Activated CD8-positive, alpha-beta memory T cell treated with anti-CD3 and anti-CD28 coated beads for 24 hours (primary cell): ENCODE results near the gene CYYR1.
"Not testable (repeated sequence)": the region's sequence is repeated elsewhere in the genome, so short reads cannot be mapped to it uniquely, and the experiment has no call there.

Experiments
- DNase-seq: peaks from one replicate; pipeline ENCODE4 v3.0.0-alpha.2; 2020

Gene CYYR1

GRCh38 chr21:26473471-26473870, 99.6 kb downstream of the CYYR1 start:
- DNase-seq: no peak

DNA sequence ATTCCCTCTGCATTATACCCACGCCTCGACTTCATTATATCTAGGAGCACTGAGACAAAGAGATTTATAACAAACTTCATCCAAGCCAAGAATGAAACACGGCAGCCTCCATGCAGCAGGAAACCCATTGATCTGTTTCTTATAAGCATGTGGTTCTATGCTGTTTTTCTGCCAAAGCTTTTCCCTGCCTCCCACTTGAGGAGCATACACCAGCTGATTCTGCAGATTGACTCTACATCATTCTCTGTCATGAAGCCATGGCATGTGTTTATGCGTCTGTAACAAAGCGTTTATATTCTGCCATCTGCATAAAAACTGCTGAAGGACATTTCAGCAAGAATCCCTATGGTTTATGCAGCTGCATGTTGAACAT, 102.0 kb downstream of the CYYR1 start:
- no peak for DNase-seq

GRCh38 chr21:26470351-26471098, 102.6 kb downstream of the CYYR1 start:
- no peak for DNase-seq

DNA sequence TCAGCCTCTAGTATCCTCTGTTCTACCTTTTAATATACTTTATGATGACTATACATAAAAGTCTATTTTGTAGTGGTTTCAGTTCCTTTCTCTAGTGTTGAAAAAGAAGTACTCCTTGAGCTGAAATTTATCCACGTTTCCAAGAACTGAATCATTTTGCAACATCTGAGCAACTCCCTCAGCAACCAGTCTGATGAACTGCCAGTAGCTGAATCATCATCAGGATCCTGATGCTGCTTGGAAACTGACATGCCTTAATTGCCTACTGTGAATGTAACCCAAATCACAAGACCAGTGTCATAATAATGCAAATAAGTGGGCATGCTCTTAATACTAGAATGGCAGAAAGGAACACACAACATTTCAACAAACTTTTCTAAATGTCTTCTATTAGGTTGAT, 103.3 kb downstream of the CYYR1 start:
- no peak for DNase-seq

- no peak for DNase-seq
Measured at GRCh38 chr21:26465916-26466315, 107.2 kb downstream of the CYYR1 start.

DNA sequence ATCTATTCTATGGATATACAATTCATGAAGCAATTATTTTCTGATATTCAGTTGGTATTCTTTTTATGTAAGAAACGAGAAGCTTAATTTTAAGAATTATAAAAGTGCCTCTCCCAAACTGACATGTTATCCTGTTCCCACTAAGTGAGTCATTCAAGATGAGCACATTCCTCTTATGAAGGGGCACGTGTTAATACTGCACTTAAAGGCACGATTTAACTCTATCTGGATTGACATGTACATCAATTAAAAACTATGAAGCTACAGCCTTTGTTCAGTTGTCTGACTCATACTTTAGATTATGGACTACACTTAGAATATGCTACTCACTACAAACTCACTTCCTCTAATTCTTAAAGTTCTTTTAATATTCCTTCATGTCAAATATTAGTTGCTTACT, 111.6 kb downstream of the CYYR1 start:
- no peak for DNase-seq

- DNase-seq: no peak
Measured at GRCh38 chr21:26460621-26461020, 112.5 kb downstream of the CYYR1 start.

- not testable (repeated sequence) for DNase-seq
Measured at GRCh38 chr21:26458854-26459253, 114.2 kb downstream of the CYYR1 start.

DNA sequence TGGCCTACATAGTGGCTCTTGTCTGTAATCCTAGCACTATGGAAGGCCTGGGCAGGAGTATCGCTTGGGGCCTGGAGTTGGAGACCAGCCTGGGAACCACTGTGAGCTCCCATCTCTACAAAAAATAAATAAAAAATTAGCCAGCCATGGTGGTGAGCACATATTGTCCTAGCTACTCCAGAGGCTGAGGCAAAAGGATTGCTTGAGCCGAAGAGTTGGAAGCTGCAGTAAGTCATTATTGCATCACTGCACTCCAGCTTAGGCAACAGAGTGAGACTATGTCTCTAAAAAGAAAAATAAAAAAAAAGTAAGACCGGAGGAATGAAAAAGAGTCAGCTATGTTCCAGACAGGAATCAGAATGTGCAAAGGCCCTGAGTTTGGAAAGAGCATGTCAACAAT, 115.3 kb downstream of the CYYR1 start:
- DNase-seq: no peak

DNA sequence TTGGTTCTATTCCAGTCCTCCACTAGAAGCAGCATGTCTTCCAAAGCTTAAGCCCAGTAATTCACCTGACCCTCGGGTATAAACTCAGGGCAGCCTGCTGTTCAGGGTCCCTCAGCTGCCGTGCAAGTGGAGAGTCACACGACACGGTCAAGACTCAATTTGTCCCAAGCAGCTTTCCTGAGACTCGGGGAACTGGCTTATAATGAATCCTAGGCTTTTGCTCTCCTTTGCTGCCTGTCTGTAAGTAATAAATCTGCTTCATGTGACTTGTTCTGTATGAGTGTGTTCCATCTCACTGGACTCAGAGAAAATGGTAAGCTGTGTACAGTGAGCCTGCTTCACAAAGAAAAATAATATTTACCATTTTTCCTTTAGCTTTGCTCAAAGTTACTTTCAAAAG, 119.8 kb downstream of the CYYR1 start:
- DNase-seq: no peak

GRCh38 chr21:26451081-26451740, 121.9 kb downstream of the CYYR1 start:
- DNase-seq: no peak

DNA sequence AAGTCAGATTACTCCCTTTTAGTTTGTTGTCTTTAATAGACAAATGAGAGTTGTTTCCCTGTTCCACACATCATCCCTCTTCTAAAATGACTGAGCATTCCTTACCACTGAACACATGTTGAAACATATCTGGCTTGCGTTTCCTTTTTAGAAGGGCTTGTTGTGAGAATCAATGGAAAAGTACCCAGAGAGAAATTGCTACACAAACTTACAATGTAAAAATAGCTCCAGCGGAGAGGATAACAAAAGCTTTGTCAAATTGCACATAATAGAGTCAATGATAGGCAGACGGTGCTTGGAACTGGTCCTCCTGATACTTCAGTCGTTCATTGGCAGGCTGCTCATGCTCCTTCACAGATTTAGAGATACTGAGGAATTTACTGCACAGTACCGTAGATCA, 123.9 kb downstream of the CYYR1 start:
- no peak for DNase-seq

- no peak for DNase-seq
Measured at GRCh38 chr21:26448751-26449150, 124.3 kb downstream of the CYYR1 start.

DNA sequence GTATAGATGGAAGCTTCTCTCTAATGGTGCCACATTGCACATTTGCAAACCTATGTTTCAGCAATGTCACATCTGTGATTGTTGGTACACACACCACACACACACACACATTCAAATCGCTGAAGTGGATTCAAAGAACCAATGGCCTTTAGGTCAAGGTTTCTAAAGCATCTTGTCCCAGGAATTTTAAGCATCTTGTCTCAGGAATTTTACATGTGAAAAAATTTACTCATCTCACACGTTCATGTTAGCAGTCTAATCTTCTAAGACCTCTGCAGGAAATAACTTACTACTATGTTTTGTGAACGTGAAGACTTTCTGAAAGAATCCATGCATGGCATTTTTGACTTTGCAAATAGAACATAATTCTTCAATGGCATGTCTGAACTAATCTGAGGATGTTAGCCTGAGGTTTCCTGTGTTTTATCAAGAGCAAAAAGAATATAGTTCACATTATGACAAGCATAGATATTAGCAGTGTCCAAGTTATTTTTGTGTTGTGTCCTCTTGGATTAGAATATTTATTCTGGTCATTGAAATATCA, 125.1 kb downstream of the CYYR1 start:
- DNase-seq: no peak

DNA sequence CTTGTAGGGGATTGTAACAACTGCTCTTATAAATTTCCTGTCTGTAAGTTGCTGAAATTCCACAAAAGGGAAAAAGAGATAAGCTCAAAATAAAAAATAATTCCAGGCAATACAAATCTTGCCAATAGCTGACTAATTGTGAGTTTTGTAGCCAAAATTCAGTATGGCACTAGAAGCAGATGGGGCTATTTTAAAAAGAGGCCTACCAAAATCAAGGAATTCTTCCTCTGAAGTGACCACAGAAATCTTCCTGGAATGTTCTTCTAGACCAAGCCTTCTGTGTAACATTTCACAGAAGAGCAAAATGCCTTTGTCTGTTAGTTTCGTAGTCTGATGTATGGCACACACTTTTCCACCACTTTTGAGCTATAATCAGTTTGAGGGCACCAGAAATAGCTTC, 127.6 kb downstream of the CYYR1 start:
- no peak for DNase-seq

DNA sequence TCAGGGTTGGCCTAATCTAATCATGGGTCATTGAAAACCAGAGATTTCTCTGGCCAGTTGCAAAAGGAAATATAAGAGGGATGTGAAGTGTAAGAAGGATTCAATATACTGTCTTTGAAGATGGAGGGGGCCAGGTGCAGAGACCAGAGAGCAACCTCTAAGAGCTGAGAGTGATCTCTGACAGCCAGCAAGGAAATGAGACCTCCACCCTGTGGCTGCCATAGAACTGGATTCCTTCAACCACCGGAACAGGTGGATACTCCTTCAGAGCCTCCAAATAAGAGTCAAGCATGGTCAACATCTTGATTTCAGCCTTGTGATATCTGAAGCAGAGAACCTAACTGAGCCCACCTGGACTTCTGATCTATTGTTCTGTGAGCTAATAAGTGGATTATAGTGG, 128.4 kb downstream of the CYYR1 start:
- DNase-seq: no peak

- no peak for DNase-seq
Measured at GRCh38 chr21:26443867-26444266, 129.2 kb downstream of the CYYR1 start.

DNA sequence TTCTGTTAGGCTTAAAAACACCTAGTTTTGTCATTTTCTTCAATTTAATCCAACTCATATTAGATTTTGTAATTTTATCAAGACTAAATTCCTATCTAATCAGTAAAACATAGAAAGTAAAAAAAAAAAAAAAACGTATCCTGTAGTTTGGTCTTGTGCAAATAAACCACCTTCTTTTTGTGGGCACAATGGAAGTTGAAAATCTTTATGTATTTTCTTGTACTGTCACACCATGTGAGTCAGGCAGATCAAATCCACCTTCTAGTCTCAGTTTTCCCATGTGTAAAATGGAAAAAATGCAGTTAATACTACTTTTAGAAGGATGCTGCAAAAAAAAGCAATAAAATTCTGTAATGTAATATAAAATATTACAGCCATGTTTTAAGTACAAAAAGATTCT, 129.8 kb downstream of the CYYR1 start:
- DNase-seq: no peak

DNA sequence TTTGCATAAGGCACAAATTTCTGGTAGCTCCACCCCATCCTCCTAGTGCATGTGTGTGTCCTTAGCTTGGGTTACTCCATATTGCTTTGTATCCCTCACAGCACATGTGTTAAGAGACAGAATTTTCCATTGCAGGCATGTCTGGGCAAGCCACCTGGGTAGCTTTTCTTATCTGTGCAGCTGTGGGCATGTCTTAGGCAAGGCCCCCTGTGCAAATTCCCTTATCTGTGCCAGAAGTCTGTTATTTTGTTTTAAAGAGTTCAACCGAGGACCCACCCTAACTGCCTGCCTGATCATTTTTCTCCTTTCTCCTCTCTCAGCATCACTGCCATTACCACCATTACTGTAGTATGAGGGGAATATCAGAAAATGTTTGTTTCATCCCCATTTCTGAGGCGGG, 131.9 kb downstream of the CYYR1 start:
- no peak for DNase-seq

- no peak for DNase-seq
Measured at GRCh38 chr21:26438976-26439375, 134.1 kb downstream of the CYYR1 start.

- no peak for DNase-seq
Measured at GRCh38 chr21:26437326-26438009, 135.6 kb downstream of the CYYR1 start.

GRCh38 chr21:26433386-26433785, 139.7 kb downstream of the CYYR1 start:
- DNase-seq: no peak

GRCh38 chr21:26432410-26432809, 140.7 kb downstream of the CYYR1 start:
- no peak for DNase-seq

DNA sequence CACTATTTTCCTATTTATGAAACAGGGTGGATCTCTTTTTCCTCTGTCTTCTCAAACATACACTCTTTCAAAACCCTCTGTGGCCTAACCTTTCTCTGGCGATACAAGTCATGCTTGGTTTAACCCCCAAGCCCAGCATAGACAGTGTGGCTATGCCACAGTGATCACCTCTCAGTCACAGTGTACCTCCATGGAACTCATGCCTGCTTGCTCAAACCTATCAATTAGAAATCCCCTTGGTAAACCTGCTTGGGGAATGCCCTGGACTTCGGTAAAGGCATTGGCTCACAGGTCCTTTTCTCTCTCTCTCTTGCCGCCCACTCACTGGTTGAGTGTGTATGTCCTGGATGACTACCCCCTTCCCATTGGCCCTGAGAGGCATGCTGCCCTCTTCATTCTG, 147.5 kb downstream of the CYYR1 start:
- DNase-seq: no peak
